Forelimb muscle (tissue), 1 donor: ENCODE results near the gene BROX. TPM values are rescaled to one million over a fixed set of nuclear protein-coding genes. Genes with fewer than 3 reads are reported as not detected.
A peak's percentile ranks its signal among the peaks of the same experiment; 100 is the strongest.
"Not testable (repeated sequence)": the region's sequence is repeated elsewhere in the genome, so short reads cannot be mapped to it uniquely, and the experiment has no call there.

Experiments used
- DNase-seq: peaks from one replicate; pipeline ENCODE4 v3.0.0-alpha.2; 2013; ENCODE audit warnings: low read depth
- polyA plus RNA-seq: library from polyadenylated mRNA; unstranded; fragments of 120-200 nt; gene quantifications from one replicate; pipeline ENCODE4 v1.2.1, GENCODE V29; 2013; ENCODE audit not compliant: insufficient read length

BROX gene
- polyA plus RNA-seq, 1 donor = 21.4 TPM

DNA sequence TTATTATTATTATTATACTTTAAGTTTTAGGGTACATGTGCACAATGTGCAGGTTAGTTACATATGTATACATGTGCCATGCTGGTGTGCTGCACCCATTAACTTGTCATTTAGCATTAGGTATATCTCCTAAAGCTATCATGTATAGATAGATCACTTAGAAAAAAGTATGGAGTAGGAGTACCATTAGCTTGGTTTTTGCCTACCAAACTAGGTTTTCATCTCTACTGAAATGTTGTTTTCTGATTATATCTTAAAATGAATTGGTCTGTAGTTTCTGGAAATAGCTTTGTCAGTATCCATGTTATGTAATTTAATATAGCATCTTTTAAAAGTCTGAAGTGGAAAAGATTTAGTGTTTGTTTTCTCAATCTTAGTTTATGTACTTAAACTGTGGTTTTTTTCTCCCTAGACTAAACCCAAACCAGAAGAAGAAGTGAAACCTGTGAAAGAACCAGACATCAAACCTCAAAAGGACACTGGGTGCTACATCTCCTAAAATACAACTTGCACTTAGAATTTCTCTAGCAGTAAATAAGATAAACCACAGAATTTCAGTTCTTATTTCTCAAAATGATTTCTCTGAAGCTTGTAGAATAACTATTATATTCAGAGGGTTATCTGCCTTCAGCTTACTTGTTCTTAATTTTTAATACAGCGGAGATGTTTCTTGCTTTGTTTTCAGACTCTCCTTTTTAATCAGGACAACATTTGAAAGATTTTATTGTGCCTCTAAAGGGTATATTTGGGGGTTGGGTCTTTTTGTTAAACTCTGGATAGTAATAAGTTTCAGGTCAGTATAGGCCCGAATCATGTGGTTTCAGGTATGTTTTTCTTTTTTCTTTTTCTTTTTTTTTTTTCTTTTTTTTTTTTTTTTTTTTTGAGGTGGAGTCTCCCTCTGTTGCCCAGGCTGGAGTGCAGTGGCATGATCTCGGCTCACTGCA is 20.1 kb downstream of the BROX start:
- no peak for DNase-seq

DNA sequence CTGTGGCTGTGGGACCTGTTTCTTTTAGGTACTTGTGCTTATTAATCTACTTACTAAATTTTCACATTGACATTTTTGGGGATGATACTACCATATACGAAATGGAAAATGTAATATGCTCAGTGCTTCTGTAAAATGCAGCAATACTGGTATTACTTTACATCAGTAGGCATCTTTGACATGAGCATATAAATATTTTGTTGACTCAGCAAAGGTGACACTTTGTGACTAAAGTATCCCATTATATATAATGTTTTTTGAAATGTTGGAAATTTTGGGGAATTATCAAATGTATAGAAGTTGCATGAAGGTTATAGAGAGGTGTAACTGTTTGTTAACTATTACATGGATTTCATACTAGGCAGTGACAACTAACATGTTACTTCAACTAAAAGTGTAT is 22.4 kb downstream of the BROX start:
- no peak for DNase-seq

DNA sequence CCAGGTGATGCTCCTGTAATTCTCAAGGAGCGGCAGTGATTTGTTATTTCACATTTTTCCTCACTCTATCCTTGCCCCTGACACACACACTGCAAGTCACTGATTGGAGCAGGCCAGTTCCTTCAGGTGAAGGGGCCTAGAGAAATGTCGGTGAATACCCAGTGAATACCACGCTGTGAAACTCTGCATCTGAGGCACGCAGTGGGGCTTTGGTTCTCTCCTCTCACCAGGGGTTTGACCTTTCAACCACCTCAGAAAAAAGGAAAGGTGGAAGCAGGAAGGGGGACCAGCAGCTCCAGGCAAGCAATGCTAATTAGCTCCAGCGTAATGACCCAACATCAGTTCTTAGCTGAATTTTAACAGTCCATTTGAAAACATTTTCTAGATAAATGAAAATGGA is 24.1 kb downstream of the BROX start:
- no peak for DNase-seq

GRCh38 chr1:222736972-222737371 is 24.6 kb downstream of the BROX start, which contains the start of gene FAM177B:
FAM177B (plus strand) TSS chr1:222737202; CDS start chr1:222746546, 9,344 bp downstream.
- no peak for DNase-seq

- no peak for DNase-seq
These were observed 27.1 kb downstream of the BROX start for GRCh38 chr1:222739465-222739864.

DNA sequence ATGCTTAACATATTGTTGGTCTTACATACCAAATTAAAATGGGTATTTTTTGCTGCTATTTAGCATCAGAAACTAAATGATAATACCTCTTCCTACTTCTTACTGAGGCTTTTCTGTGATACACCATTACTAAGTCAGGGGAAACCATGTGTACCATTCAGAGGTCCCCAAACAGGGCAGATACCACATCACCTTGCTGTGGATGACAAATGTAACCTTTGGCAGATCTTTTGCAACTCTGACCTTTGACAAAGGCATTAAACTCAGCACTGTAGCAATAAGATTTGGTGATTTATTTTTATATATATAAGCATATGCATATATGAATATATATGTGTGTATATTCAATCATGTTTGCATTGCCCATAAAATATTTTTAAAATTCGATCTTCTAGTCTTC is 27.6 kb downstream of the BROX start:
- no peak for DNase-seq

DNA sequence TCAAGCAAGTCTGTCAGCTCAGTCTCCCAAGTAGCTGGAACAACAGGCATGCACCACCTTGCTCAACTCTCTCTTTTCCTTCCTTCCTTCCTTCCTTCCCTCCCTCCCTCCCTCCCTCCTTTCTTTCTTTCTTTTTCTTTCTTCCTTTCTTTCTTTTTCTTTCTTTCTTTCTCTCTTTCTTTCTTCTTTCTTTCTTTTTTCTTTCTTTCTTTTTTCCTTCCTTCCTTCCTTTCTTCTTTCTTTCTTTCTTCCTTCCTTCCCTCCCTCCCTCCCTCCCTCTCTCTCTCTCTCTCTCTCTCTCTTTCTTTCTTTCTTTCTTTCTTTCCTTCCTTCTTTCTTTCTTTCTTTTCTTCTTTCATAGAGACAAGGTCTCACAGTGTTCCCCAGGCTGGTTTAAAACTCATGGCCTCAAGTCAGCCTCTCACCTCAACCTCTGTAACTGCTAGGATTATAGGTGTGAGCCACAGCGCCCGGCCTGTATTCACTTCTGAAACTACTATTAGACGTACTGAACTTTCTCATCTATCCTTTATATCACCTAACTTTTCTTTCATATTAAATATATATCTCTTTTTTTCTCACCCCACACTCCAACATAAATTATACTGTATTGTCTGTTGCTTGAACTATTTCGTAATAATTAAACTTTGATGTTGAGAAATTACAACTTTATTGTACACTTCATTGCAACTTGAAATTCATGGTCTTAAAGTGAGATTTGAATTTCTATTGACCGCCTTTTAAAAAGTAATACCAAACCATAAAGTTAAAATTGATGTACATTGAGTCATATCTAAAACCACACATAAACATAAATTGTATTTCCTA is 29.5 kb downstream of the BROX start:
- not testable (repeated sequence) for DNase-seq

- no peak for DNase-seq
These were observed 37.6 kb downstream of the BROX start for GRCh38 chr1:222749927-222750326.

- DNase-seq = no peak
These were observed 38.3 kb downstream of the BROX start for GRCh38 chr1:222750651-222751050.

GRCh38 chr1:222751255-222751654 is 38.9 kb downstream of the BROX start:
- no peak for DNase-seq

GRCh38 chr1:222754366-222755139 is 42.2 kb downstream of the BROX start:
- DNase-seq = peak; percentile 75

DNA sequence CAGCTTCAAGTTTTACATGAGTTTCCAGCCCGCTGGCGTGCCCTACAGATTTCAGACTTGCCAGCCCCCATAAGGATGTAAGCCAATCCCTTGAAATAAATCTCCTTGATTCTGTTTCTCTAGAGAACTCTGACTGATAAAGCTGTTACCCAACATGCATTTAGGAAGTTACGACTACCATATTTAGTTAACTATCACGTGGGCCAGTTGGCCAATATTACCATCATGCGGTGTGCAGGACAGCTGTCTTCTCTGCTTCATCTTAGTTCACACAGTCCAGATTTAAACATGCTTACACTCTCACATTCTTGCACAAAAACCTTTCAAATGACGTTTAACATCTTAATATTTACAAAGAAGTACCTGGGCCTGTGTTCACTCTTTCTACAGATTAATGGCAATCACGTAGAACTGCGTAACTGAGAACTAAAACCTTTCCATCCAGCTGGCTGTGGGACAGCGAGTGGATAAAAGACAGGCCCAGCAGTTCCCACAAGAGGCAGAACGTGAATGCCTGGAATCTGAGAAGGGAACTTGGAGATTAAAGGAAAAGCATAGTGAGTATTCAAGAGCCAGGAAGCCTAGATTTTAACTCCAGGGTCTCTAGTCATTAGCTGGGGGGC is 45.4 kb downstream of the BROX start:
- no peak for DNase-seq

DNA sequence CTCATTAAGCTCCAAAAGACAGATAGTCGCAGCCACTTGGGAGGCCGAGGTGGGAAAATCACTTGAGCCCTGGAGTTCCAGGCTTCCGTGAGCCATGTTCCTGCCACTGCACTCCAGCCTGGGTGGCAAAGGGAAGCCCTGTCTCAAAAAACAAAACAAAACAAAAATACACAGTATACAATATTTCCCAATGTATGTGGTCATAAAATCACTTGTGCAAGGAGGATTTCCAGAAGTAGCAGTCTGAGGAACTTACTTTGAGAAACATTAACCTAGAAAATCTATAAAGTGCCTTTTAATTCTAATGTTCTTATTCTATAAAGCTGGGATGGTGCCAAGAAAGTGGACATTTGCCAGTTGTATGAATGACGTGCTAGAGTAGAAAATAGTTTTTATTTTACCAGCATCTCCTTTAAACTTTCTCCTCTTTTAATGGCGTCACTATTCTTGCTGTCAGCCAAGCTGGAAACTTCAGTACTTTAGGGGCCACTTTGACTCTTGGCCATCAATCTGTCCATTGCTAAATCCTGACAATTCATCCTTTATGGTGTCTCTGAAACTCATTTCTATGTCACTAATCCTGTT is 47.2 kb downstream of the BROX start:
- DNase-seq = no peak

GRCh38 chr1:222761083-222761482 is 48.7 kb downstream of the BROX start:
- no peak for DNase-seq

DNA sequence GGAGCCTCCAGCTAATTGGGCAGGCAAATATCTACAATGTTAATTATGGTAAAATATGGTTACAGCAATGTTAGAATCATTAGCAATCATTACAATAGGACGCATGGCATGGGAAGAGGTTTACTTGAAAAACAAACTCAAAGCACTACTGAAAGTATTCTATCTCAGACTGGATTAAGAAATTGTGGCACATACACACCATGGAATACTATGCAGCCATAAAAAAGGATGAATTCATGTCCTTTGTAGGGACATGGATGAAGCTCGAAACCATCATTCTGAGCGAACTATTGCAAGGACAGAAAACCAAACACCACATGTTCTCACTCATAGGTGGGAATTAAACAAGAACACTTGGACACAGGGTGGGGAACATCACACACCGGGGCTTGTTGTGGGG is 49.8 kb downstream of the BROX start:
- not testable (repeated sequence) for DNase-seq

- DNase-seq = no peak
These were observed 54.8 kb downstream of the BROX start for GRCh38 chr1:222767152-222767571.

DNA sequence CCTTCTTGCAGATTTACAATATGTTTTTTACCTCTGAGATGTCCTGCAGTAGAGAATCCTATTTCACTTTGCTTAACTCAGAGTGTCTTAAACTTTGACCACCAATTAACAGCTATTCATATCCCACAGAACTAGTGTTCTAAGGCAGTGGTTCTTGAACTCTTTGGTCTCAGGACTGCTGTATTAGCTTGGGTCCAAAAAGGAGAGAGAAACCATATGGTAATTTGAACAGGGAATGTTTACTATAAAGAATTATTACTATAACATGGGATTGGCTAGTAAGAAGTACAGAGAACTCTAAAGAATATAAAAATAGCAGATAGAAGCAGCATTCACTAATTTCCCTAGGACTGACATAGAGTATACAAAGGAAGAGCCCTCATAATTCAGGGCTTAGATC is 56.2 kb downstream of the BROX start:
- DNase-seq = no peak

DNA sequence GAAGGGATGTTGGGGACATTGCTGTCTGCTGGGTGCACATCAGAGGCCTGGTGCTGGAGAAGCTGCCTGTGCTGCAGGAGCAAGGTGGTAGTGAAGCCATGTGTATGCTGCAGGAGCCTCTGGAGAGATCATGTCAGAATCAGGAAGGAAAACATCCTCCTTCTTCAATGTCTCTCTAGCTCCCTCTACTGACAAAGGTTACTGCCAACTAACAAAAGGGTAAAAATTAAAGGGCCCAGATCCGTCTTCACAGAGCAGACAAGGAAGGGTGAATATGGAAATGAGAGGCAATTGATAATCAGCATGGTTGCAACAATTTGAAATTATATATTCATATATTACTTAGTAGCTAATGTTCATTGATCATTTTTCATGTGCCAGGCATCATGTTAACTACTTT is 56.8 kb downstream of the BROX start:
- no peak for DNase-seq

- DNase-seq = no peak
These were observed 57.7 kb downstream of the BROX start for GRCh38 chr1:222769971-222770620.

GRCh38 chr1:222772996-222773379 is 60.6 kb downstream of the BROX start:
- no peak for DNase-seq
